H1 (cell line): ENCODE measurements around the gene DYNLRB1. TPM values are rescaled to one million over a fixed set of nuclear protein-coding genes. Genes with fewer than 3 reads are reported as not detected.

Experiments
- CTCF ChIA-PET: fragments of 300-600 bp; sonication (Branson Sonifier 250); formaldehyde crosslinking; loops from one replicate; lab custom pipeline; 2021; ENCODE audit not compliant: partially characterized antibody; lab: Charles Lee
- POLR2A ChIA-PET: fragments of 300-600 bp; sonication (Branson Sonifier 250); formaldehyde crosslinking; loops from one replicate; lab custom pipeline; 2021; ENCODE audit warnings: inconsistent platforms; ENCODE audit not compliant: partially characterized antibody; lab: Charles Lee
- DNase-seq, 2 experiments: peaks; one replicate each; pipeline versions ENCODE4 v3.0.0 to v3.0.0-alpha.2; 2010 to 2022; ENCODE audit warnings: low spot score in 2 of 2, low read depth in 1 of 2, mixed read lengths in 1 of 2
- FAIRE-seq: peaks from 2 replicates; lab custom pipeline; 2011; peaks lifted over from hg19 to GRCh38; lab: Jason Lieb, UNC
- H2AFZ ChIP-seq: 2 replicates; pipeline ENCODE4 v1.8.1; 2012; ENCODE audit warnings: low read length, inconsistent platforms
- H2AK5ac ChIP-seq: 2 replicates; pipeline ENCODE4 v1.6.1; 2013; ENCODE audit warnings: low read depth, low read length
- H2BK120ac ChIP-seq: replicated peaks from 2 replicates; pipeline ENCODE3; 2013; ENCODE audit warnings: low read depth, low read length, inconsistent platforms
- H2BK12ac ChIP-seq: 2 replicates; pipeline ENCODE4 v1.6.1; 2013; ENCODE audit warnings: low read depth, low read length
- H2BK15ac ChIP-seq: 2 replicates; pipeline ENCODE4 v1.6.1; 2013; ENCODE audit warnings: low read length
- H2BK20ac ChIP-seq: 2 replicates; pipeline ENCODE4 v1.6.1; 2013; ENCODE audit warnings: low read length
- H2BK5ac ChIP-seq: 2 replicates; pipeline ENCODE4 v1.6.1; 2013; ENCODE audit warnings: low read depth, low read length
- H3K14ac ChIP-seq: 2 replicates; pipeline ENCODE4 v1.6.1; 2013; ENCODE audit warnings: inconsistent platforms; ENCODE audit not compliant: insufficient read length
- H3K18ac ChIP-seq: 2 replicates; pipeline ENCODE4 v1.6.1; 2013; ENCODE audit warnings: low read length; ENCODE audit errors: extremely low read depth
- H3K23ac ChIP-seq: 2 replicates; pipeline ENCODE4 v1.6.1; 2013; ENCODE audit warnings: inconsistent platforms; ENCODE audit not compliant: insufficient read length
- H3K23me2 ChIP-seq: 2 replicates; pipeline ENCODE4 v1.6.1; 2013; ENCODE audit warnings: low read depth, low read length
- H3K27ac ChIP-seq: 2 replicates; pipeline ENCODE4 v1.6.1; 2011; ENCODE audit warnings: low read depth, low read length, inconsistent platforms
- H3K27me3 ChIP-seq, 4 experiments: replicated peaks in 1 of 4; 1 replicate in 1 of 4; 2 replicates in 3 of 4; pipeline versions ENCODE4 v1.6.1 to v1.8.1; 2011 to 2013; ENCODE audit warnings: low read length in 3 of 4, mild to moderate bottlenecking in 3 of 4, inconsistent platforms in 2 of 4, mixed read lengths in 2 of 4, moderate library complexity in 1 of 4; ENCODE audit not compliant: control insufficient read depth in 3 of 4, insufficient read depth in 3 of 4; ENCODE audit errors: extremely low read depth in 1 of 4
- H3K36me3 ChIP-seq, 4 experiments: 2 replicates each; pipeline versions ENCODE4 v1.6.1 to v1.8.1; 2011 to 2013; ENCODE audit warnings: mild to moderate bottlenecking in 4 of 4, low read length in 3 of 4, moderate library complexity in 2 of 4, control low read depth in 1 of 4, inconsistent platforms in 1 of 4; ENCODE audit not compliant: insufficient read depth in 4 of 4, control insufficient read depth in 2 of 4
- H3K4ac ChIP-seq: replicated peaks from 2 replicates; pipeline ENCODE3; 2013; ENCODE audit warnings: low read length, low read depth, mixed read lengths, inconsistent platforms; ENCODE audit not compliant: insufficient read length
- H3K4me1 ChIP-seq, 4 experiments: replicated peaks in 1 of 4; 1 replicate in 1 of 4; 2 replicates in 3 of 4; pipeline versions ENCODE4 v1.6.1 to v1.8.1; 2011 to 2013; ENCODE audit warnings: low read length in 3 of 4, inconsistent platforms in 2 of 4, mixed read lengths in 1 of 4; ENCODE audit not compliant: insufficient read depth in 4 of 4, control insufficient read depth in 3 of 4
- H3K4me2 ChIP-seq, 2 experiments: 2 replicates each; pipeline versions ENCODE4 v1.6.1 to v1.8.1; 2011 to 2013; ENCODE audit warnings: low read depth in 2 of 2, low read length in 2 of 2, control low read depth in 1 of 2, inconsistent platforms in 1 of 2, mild to moderate bottlenecking in 1 of 2; ENCODE audit not compliant: insufficient read depth in 1 of 2
- H3K4me3 ChIP-seq, 4 experiments: fragments of 200-600, 300-600 bp in 1 of 4; sonication (generic), shearing (Covaris generic), sonication (Bioruptor Twin) in 1 of 4; 2 replicates each; pipeline versions ENCODE4 v1.5.1 to v1.8.1; 2011 to 2016; ENCODE audit warnings: low read length in 4 of 4, low read depth in 3 of 4, control low read depth in 2 of 4, inconsistent platforms in 2 of 4, mild to moderate bottlenecking in 2 of 4, mixed read lengths in 1 of 4, moderate library complexity in 1 of 4; ENCODE audit not compliant: insufficient read depth in 2 of 4; ENCODE audit errors: extremely low read depth in 1 of 4
- H3K56ac ChIP-seq: replicated peaks from 2 replicates; pipeline ENCODE3; 2013; ENCODE audit warnings: low read depth, mild to moderate bottlenecking, mixed read lengths, low read length, inconsistent platforms; ENCODE audit not compliant: insufficient read length
- H3K79me1 ChIP-seq: 2 replicates; pipeline ENCODE4 v1.6.1; 2013; ENCODE audit warnings: low read depth, low read length, control low read depth
- H3K79me2 ChIP-seq, 2 experiments: 2 replicates each; pipeline versions ENCODE4 v1.6.1 to v1.8.1; 2012 to 2013; ENCODE audit warnings: low read length in 2 of 2, mild to moderate bottlenecking in 2 of 2, inconsistent platforms in 1 of 2; ENCODE audit not compliant: insufficient read depth in 2 of 2, control insufficient read depth in 1 of 2
- H3K9ac ChIP-seq, 4 experiments: replicated peaks in 1 of 4; 1 replicate in 1 of 4; 2 replicates in 3 of 4; pipeline versions ENCODE4 v1.6.1 to v1.8.1; 2011 to 2013; ENCODE audit warnings: low read depth in 3 of 4, low read length in 3 of 4, control low read depth in 2 of 4, mild to moderate bottlenecking in 2 of 4, moderate library complexity in 2 of 4, inconsistent platforms in 1 of 4; ENCODE audit errors: extremely low read depth in 1 of 4
- H3K9me3 ChIP-seq, 2 experiments: 2 replicates each; pipeline versions ENCODE4 v1.6.1 to v1.8.1; 2012 to 2013; ENCODE audit warnings: mild to moderate bottlenecking in 2 of 2, moderate library complexity in 2 of 2, control low read depth in 1 of 2, inconsistent platforms in 1 of 2, low read depth in 1 of 2, low read length in 1 of 2, mixed read lengths in 1 of 2; ENCODE audit not compliant: insufficient read depth in 2 of 2
- H4K20me1 ChIP-seq, 2 experiments: replicated peaks in 1 of 2; 2 replicates each; pipeline versions ENCODE3 to v1.8.1; 2011 to 2013; ENCODE audit warnings: inconsistent platforms in 2 of 2, low read length in 2 of 2, mild to moderate bottlenecking in 1 of 2; ENCODE audit not compliant: insufficient read depth in 2 of 2, control insufficient read depth in 1 of 2
- H4K5ac ChIP-seq: 2 replicates; pipeline ENCODE4 v1.6.1; 2013; ENCODE audit warnings: low read length, low read depth, mixed read lengths, inconsistent platforms; ENCODE audit not compliant: insufficient read length
- H4K8ac ChIP-seq: 2 replicates; pipeline ENCODE4 v1.8.0; 2013; ENCODE audit warnings: mild to moderate bottlenecking, moderate library complexity, low read length, inconsistent platforms; ENCODE audit not compliant: insufficient read depth; ENCODE audit errors: extremely low read depth
- H4K91ac ChIP-seq: replicated peaks from 2 replicates; pipeline ENCODE3; 2013; ENCODE audit warnings: low read length, mixed read lengths, inconsistent platforms; ENCODE audit not compliant: insufficient read length
- CHD1 ChIP-seq: IDR thresholded peaks from 2 replicates; pipeline ENCODE4 v1.6.1; 2012; ENCODE audit warnings: low read depth, low read length, improper control_type of control experiment
- HDAC2 ChIP-seq, 2 experiments: fragments of 300-600 bp in 1 of 2; sonication (generic) in 1 of 2; IDR thresholded peaks; 2 replicates each; pipeline ENCODE4 v1.6.1; 2011 to 2012; ENCODE audit warnings: low read depth in 2 of 2, low read length in 2 of 2, mild to moderate bottlenecking in 2 of 2, moderate library complexity in 2 of 2, borderline replicate concordance in 1 of 2, inconsistent platforms in 1 of 2
- HDAC6 ChIP-seq: IDR thresholded peaks from one replicate; pipeline ENCODE4 v1.7.1; 2012; ENCODE audit warnings: low read depth, mild to moderate bottlenecking, inconsistent platforms, low read length, moderate library complexity
- PHF8 ChIP-seq: fragments of 200-600 bp; sonication (generic); conservative IDR thresholded peaks from 2 replicates; pipeline ENCODE4 v1.7.1; 2012; ENCODE audit warnings: low read depth, mild to moderate bottlenecking, inconsistent platforms, low read length, moderate library complexity
- POLR2AphosphoS5 ChIP-seq: IDR thresholded peaks from 2 replicates; pipeline ENCODE4 v1.6.1; 2011; ENCODE audit warnings: low read depth, low read length
- POU5F1 ChIP-seq: IDR thresholded peaks from 2 replicates; pipeline ENCODE4 v1.6.1; 2011; ENCODE audit warnings: low read depth, mild to moderate bottlenecking, low read length, moderate library complexity
- SIN3A ChIP-seq, 2 experiments: IDR thresholded peaks in 1 of 2; conservative IDR thresholded peaks in 1 of 2; 2 replicates each; pipeline ENCODE4 v1.6.1; 2011 to 2012; ENCODE audit warnings: low read length in 2 of 2, improper control_type of control experiment in 1 of 2, low read depth in 1 of 2, mild to moderate bottlenecking in 1 of 2
- SP1 ChIP-seq: IDR thresholded peaks from 2 replicates; pipeline ENCODE4 v1.6.1; 2011; ENCODE audit warnings: low read depth, low read length
- TAF1 ChIP-seq: IDR thresholded peaks from 2 replicates; pipeline ENCODE4 v1.6.1; 2011; ENCODE audit warnings: mild to moderate bottlenecking, low read depth, low read length
- WGBS, 2 experiments: shearing (Covaris generic) in 1 of 2; methylation state at CpG; one replicate each; pipeline versions ENCODE4 v1.1.6 to v1.1.7; 2013 to 2015; ENCODE audit warnings: low lambda C conversion rate in 2 of 2, mixed read lengths in 2 of 2, inconsistent platforms in 1 of 2, low coverage in 1 of 2, missing lambda C conversion rate in 1 of 2; ENCODE audit not compliant: insufficient replicate concordance in 2 of 2, insufficient coverage in 1 of 2, insufficient read length in 1 of 2; ENCODE audit errors: extremely low coverage in 1 of 2, missing lambda C conversion rate in 1 of 2; 5-methylcytosine and 5-hydroxymethylcytosine counted together
- polyA plus RNA-seq, 7 experiments: library from polyadenylated mRNA; depleted of rRNA in 3 of 7; stranded (reverse) in 5 of 7; unstranded in 2 of 7; fragments of >200 nt in 5 of 7; fragments of 200-250 nt in 2 of 7; gene quantifications; 1 replicate in 5 of 7; 2 replicates in 1 of 7; 4 replicates in 1 of 7; pipeline versions ENCODE4 v1.2.1 to v1.2.3, GENCODE V29; 2011 to 2013; ENCODE audit warnings: missing spikeins in 2 of 7, mixed read lengths in 2 of 7
- total RNA-seq: library from RNA; stranded (reverse); fragmentation: NEBNext Ultra II Directional; extraction: Animal tissue kit (Norgen Biotek cat#: 25700); gene quantifications from 2 replicates; pipeline ENCODE4 v1.2.1, GENCODE V29; 2021

DYNLRB1 gene
- total and polyA plus RNA-seq, 2 of the 8 experiments (the other 6 are each of a cell fraction or from before 2014, with no cell fraction given): 109 to 214 TPM

- Histone ChIP-seq H3K79me2 (peaks cover 0 to 76% of the 10 kb centered on the region in 2 experiments; a peak in 3 of 4 replicates), H3K4ac (no peak overlapping the region)
- CTCF ChIA-PET: interaction anchor here (0.6 to 5.9 kb wide), 40 partner anchors 8 to 348 kb away, joined by 3 to 50 read pairs (median 4); partner anchors contain the start of gene ITCH
- TF ChIP-seq TAF1 (0 out of 2 replicates have a peak, but pooled peaks have one; percentile 26), SIN3A (conservative IDR thresholded peaks at IDR 0.05 in 1 of 2, IDR thresholded peaks at IDR 0.05 in 1 of 2; ENCODE audit: low read depth in 1 of 2, low read length in 2 of 2) (peak in 1 of 2 experiments; percentile 69; a peak in 1 of 4 replicates), POLR2AphosphoS5 (no peak), POU5F1 (no peak), SP1 (no peak), PHF8 (no peak), HDAC6 (no peak), HDAC2 (IDR thresholded peaks at IDR 0.05; ENCODE audit: borderline replicate concordance in 1 of 2, low read depth in 2 of 2, low read length in 2 of 2) (no peak), CHD1 (no peak)
These were observed 7.0 kb downstream of the DYNLRB1 start for GRCh38 chr20:34522969-34523871.

More at GRCh38 chr20:34522969-34523871, 7.0 kb downstream of the DYNLRB1 start:
- WGBS, 2 experiments: 62% methylated on average over 17 of the region's 17 CpGs; no CpG with 5 or more reads in 1 of the 2 experiments
- H3K4me3 ChIP-seq: no peak overlapping the region
- H2BK15ac ChIP-seq: no peak overlapping the region
- no peaks in the 10 kb centered on the region for H3K9me3 ChIP-seq
- H2BK120ac ChIP-seq: no peak overlapping the region
- peaks cover 2 to 16% (median 14%) of the 10 kb centered on the region in 4 experiments; a peak in 7 of 8 replicates for H3K36me3 ChIP-seq
- H2BK20ac ChIP-seq: no peak overlapping the region
- H2AK5ac ChIP-seq: no peak overlapping the region
- POLR2A ChIA-PET: interaction anchor here (0.9 to 2.8 kb wide), 5 partner anchors 9 to 411 kb away, joined by 3 to 7 read pairs (median 3); partner anchors contain the start of genes EIF2S2 and MAP1LC3A
- no peak overlapping the region for H3K27ac ChIP-seq
- no peak overlapping the region for H3K23ac ChIP-seq
- H3K14ac ChIP-seq: no peak overlapping the region
- H3K79me1 ChIP-seq: peaks cover 8% of the 10 kb centered on the region
- no peak overlapping the region for H4K5ac ChIP-seq
- no peak overlapping the region for H4K91ac ChIP-seq
- H3K4me1 ChIP-seq: peaks cover 0 to 4% (median 3%) of the 10 kb centered on the region in 4 experiments; a peak in 3 of 7 replicates
- H4K8ac ChIP-seq: no peak overlapping the region
- no peak overlapping the region for H3K9ac ChIP-seq
- H4K20me1 ChIP-seq: peaks cover 20 to 22% of the 10 kb centered on the region in 2 experiments
- H3K18ac ChIP-seq: no peak overlapping the region
- no peak overlapping the region for H2AFZ ChIP-seq
- no peak overlapping the region for H3K56ac ChIP-seq
- DNase-seq (peak in 1 of 2 experiments; percentile 81), FAIRE-seq (peak; percentile 19)
- no peaks in the 10 kb centered on the region for H3K27me3 ChIP-seq
- no peaks in the 10 kb centered on the region for H3K23me2 ChIP-seq
- H2BK5ac ChIP-seq: no peak overlapping the region; the same call in 1 of the 2 replicates
- no peak overlapping the region; the same call in 1 of the 2 replicates for H2BK12ac ChIP-seq
- 0 out of 4 replicates have a peak overlapping the region, but pooled peaks of 1 of the 2 experiments have one; percentile 8 for H3K4me2 ChIP-seq
